Suprapubic skin (tissue), 4 donors: ENCODE data around the gene CLASP1. TPM values are rescaled to one million over a fixed set of nuclear protein-coding genes. Genes with fewer than 3 reads are reported as not detected.

ENCODE experiments used
- DNase-seq, 2 donors: peaks; one replicate each; pipeline ENCODE4 v3.0.0-alpha.2; 2019; ENCODE audit warnings: low spot score in 2 of 2
- H3K27ac ChIP-seq: fragments of 200-600 bp; sonication (generic); one replicate; pipeline ENCODE4 v1.5.1; 2019
- H3K27me3 ChIP-seq: fragments of 200-600 bp; sonication (generic); one replicate; pipeline ENCODE4 v1.5.1; 2019
- H3K36me3 ChIP-seq: fragments of 200-600 bp; sonication (generic); one replicate; pipeline ENCODE4 v1.5.1; 2019
- H3K4me1 ChIP-seq: fragments of 200-600 bp; sonication (generic); one replicate; pipeline ENCODE4 v1.5.1; 2019
- H3K4me3 ChIP-seq: fragments of 200-600 bp; sonication (generic); one replicate; pipeline ENCODE4 v1.5.1; 2019; ENCODE audit warnings: mild to moderate bottlenecking
- H3K9me3 ChIP-seq: fragments of 200-600 bp; sonication (generic); one replicate; pipeline ENCODE4 v1.5.1; 2019
- EP300 ChIP-seq: sonication (generic); formaldehyde crosslinking; IDR thresholded peaks from one replicate; pipeline ENCODE4 v1.6.1; 2017; ENCODE audit warnings: antibody characterized with exemption
- POLR2A ChIP-seq, 2 donors: fragments of 450-650 bp; IDR thresholded peaks; one replicate each; pipeline ENCODE4 v1.6.1; 2017; ENCODE audit warnings: antibody characterized with exemption in 2 of 2, mild to moderate bottlenecking in 2 of 2, moderate library complexity in 2 of 2
- POLR2AphosphoS5 ChIP-seq, 3 donors: sonication (generic); formaldehyde crosslinking; IDR thresholded peaks; one replicate each; pipeline ENCODE4 v1.6.1; 2017; ENCODE audit warnings: antibody characterized with exemption in 3 of 3
- WGBS: methylation state at CpG from one replicate; pipeline ENCODE4 v1.1.5; 2018; 5-methylcytosine and 5-hydroxymethylcytosine counted together
- total RNA-seq, 4 donors: library from RNA; depleted of rRNA; stranded (reverse); fragments of >200 nt; gene quantifications; one replicate each; pipeline ENCODE4 v1.1.0, GENCODE V29; 2016
- TF ChIP-seq, protein P1 (sequence below), 2 donors: fragments of 200-600 bp in 1 of 2; fragments of 450-650 bp in 1 of 2; sonication (generic) in 1 of 2; IDR thresholded peaks; one replicate each; pipeline ENCODE4 v1.5.1; 2016 to 2019; ENCODE audit warnings: antibody characterized with exemption in 2 of 2, mild to moderate bottlenecking in 1 of 2, moderate library complexity in 1 of 2

Gene CLASP1
- total RNA-seq, 4 donors from 2014 or later = 53.3 to 99.5 (median 67.6) TPM

DNA sequence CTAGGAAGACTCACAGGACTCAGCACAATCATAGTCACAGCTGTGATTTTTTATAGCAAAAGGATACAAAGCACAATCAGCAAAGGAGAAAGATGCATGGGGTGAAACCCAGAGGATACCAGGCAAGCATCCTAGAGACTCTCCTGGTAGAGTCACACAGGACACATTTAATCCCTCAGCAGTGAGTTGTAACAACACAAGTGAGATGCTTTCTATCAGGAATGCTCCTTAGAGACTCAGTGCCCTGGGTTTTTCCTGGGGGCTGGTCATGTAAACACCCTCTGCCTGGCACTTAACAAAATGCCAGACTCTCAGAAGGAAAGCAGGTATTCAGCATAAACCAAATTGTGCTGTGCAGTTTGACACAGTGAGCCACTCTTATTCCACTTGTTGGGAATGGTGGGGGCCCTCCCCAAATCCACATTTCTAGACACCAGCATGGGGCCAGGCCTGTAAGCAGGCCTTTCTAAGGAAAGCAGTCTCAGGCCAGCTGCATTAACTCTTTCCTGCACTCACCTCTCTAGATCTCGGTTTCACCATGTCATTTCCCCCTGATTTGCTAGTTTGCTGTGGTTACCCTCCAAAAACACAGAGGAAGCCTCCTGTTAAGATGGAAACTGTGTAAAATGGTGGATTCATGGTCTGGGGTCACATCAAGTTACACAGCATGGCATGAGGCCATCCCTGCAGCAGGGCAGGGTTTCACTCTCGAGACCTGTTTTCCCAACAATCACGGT lies 135.5 kb downstream of the CLASP1 start:
- TF ChIP-seq POLR2A (IDR thresholded peaks at IDR 0.05) (no peak), POLR2AphosphoS5 (IDR thresholded peaks at IDR 0.05) (no peak), EP300 (no peak)
- TF ChIP-seq, protein P1, sequence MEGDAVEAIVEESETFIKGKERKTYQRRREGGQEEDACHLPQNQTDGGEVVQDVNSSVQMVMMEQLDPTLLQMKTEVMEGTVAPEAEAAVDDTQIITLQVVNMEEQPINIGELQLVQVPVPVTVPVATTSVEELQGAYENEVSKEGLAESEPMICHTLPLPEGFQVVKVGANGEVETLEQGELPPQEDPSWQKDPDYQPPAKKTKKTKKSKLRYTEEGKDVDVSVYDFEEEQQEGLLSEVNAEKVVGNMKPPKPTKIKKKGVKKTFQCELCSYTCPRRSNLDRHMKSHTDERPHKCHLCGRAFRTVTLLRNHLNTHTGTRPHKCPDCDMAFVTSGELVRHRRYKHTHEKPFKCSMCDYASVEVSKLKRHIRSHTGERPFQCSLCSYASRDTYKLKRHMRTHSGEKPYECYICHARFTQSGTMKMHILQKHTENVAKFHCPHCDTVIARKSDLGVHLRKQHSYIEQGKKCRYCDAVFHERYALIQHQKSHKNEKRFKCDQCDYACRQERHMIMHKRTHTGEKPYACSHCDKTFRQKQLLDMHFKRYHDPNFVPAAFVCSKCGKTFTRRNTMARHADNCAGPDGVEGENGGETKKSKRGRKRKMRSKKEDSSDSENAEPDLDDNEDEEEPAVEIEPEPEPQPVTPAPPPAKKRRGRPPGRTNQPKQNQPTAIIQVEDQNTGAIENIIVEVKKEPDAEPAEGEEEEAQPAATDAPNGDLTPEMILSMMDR (IDR thresholded peaks at IDR 0.05) = no peak
- Histone ChIP-seq H3K9me3 (no peaks in the 10 kb centered on the region), H3K27ac (no peak overlapping the region), H3K27me3 (no peaks in the 10 kb centered on the region), H3K36me3 (peaks cover 50% of the 10 kb centered on the region), H3K4me1 (no peaks in the 10 kb centered on the region), H3K4me3 (no peak overlapping the region)
- DNase-seq = no peak
- 96% methylated on average over 3 of the region's 3 CpGs for WGBS

DNA sequence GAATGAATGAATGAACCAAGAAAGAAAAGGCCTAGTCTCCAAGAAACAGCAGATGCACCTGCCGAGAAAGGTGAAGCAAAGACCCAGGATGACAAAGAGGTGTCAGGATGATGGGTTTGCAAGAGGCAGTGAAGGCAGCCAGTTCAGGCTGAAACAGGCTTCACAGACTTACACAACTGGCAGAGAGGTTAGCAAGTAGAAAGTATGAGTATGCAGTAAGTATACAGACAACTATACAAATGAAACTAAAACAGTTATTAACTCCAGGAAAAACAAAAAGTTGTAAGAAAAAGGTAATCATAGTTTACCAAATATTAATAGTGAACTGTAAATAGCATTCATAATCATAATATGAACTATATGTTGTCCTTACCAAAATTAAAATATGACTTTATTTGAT lies 138.4 kb downstream of the CLASP1 start:
- Histone ChIP-seq H3K27ac (no peak overlapping the region), H3K4me3 (no peak overlapping the region), H3K36me3 (peaks cover 39% of the 10 kb centered on the region), H3K4me1 (no peaks in the 10 kb centered on the region), H3K9me3 (no peaks in the 10 kb centered on the region), H3K27me3 (no peaks in the 10 kb centered on the region)
- no peak for DNase-seq
- no peak for TF ChIP-seq EP300
- no peak for TF ChIP-seq POLR2A (IDR thresholded peaks at IDR 0.05)
- TF ChIP-seq POLR2AphosphoS5 (IDR thresholded peaks at IDR 0.05) = no peak
- TF ChIP-seq, protein P1 (IDR thresholded peaks at IDR 0.05) = no peak
- 92% methylated on average over 1 of the region's 1 CpG for WGBS

DNA sequence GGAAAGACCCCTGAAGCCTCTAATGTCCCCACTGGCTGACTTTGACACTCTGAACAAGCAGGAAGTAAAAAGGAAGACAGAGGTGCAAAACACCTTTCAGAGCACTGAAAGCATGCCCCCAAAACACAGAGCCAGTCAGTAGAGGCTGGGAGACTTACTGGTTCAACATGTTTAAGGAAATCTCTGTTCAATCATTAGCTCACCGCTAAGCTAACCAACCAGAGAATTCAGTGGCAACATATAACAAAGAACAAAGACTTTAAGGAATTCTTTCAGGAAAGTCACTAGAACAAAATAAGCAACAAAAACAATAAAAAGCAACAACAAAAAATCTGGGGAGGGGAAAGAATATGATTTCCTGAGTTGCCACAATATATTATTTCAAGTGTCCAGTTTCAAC lies 142.6 kb downstream of the CLASP1 start:
- Histone ChIP-seq H3K36me3 (peaks cover 20% of the 10 kb centered on the region), H3K4me3 (no peak overlapping the region), H3K4me1 (peaks cover 16% of the 10 kb centered on the region), H3K9me3 (no peaks in the 10 kb centered on the region), H3K27me3 (no peaks in the 10 kb centered on the region), H3K27ac (no peak overlapping the region)
- WGBS = 87% methylated on average over 1 of the region's 1 CpG
- TF ChIP-seq POLR2A (IDR thresholded peaks at IDR 0.05) = no peak
- TF ChIP-seq EP300 = no peak
- TF ChIP-seq POLR2AphosphoS5 (IDR thresholded peaks at IDR 0.05) = no peak
- TF ChIP-seq, protein P1 (IDR thresholded peaks at IDR 0.05) = no peak
- DNase-seq = no peak

DNA sequence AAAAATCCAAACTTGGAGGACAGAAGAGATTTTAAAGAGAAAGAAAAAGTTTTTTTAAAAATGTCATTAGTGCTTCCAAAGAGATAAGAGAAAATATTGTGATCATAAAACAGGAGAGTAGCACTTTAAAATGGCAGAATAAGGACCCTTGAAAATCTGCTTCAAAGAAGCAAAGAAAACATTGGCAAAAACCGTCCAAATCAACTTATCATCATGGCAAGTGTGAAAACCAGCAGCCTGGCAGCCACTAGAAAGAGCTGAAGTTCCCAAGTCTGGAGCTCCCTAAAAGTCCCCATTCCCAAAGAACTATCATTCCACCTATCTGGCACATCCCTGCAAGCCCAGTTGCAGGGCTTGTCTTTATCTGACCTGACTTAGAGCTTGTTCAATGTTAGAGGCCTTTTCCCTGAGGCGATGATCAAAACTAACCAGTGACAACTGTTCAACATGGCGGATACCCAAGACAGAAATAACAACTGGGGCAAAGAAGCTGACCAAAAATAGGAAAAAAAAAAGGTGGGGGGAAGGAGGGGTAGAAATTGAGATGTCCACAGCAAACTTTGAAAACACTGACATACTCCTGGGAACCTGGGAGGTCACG lies 143.2 kb downstream of the CLASP1 start:
- Histone ChIP-seq H3K4me1 (peaks cover 20% of the 10 kb centered on the region), H3K36me3 (peaks cover 18% of the 10 kb centered on the region), H3K9me3 (no peaks in the 10 kb centered on the region), H3K27ac (no peak overlapping the region), H3K27me3 (no peaks in the 10 kb centered on the region), H3K4me3 (no peak overlapping the region)
- 92% methylated on average over 4 of the region's 4 CpGs for WGBS
- no peak for DNase-seq
- no peak for TF ChIP-seq POLR2A (IDR thresholded peaks at IDR 0.05)
- TF ChIP-seq, protein P1 (IDR thresholded peaks at IDR 0.05) = no peak
- TF ChIP-seq EP300 = no peak
- TF ChIP-seq POLR2AphosphoS5 (IDR thresholded peaks at IDR 0.05) = no peak

DNA sequence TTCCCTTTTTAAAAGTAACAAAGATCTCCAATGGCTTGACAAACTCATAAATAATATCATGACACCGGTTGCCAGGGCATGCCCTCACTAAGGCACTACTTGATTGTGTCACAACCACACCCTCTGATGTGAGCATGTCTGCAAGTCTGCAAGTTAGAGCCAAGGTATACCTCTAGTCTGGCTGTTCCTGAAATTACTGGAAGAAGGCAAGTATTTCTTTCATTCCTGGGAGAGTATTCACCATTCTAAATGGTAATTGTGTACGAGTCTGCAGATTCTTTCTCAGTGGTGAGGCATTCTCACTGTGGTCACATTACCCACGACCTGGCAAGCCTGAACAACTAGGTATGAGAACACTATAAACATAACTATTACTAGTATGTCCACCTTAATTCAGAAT lies 144.3 kb downstream of the CLASP1 start:
- Histone ChIP-seq H3K4me1 (peaks cover 24% of the 10 kb centered on the region), H3K9me3 (no peaks in the 10 kb centered on the region), H3K27ac (no peak overlapping the region), H3K4me3 (no peak overlapping the region), H3K27me3 (no peaks in the 10 kb centered on the region), H3K36me3 (peaks cover 16% of the 10 kb centered on the region)
- WGBS = 50% methylated on average over 3 of the region's 3 CpGs
- no peak for DNase-seq
- TF ChIP-seq EP300 = no peak
- TF ChIP-seq POLR2AphosphoS5 (IDR thresholded peaks at IDR 0.05) = no peak
- no peak for TF ChIP-seq POLR2A (IDR thresholded peaks at IDR 0.05)
- TF ChIP-seq, protein P1 (IDR thresholded peaks at IDR 0.05) = no peak
